ENCODE data around the gene VPS11. TPM values are rescaled to one million over a fixed set of nuclear protein-coding genes. Genes with fewer than 3 reads are reported as not detected.

VPS11 gene
- total RNA-seq, 1 donor, result 35.1 TPM

- TF ChIP-seq CTCF (IDR thresholded peaks at IDR 0.05; ENCODE audit: extremely low read depth, low read depth, low read length), result no peak
- Histone ChIP-seq H3K79me2 (ENCODE audit: insufficient read depth, low read length) (peaks cover 24% of the 10 kb centered on the region), H3K27me3 (ENCODE audit: insufficient read depth, low read length) (no peaks in the 10 kb centered on the region), H4K20me1 (ENCODE audit: insufficient read depth, low read length) (peaks cover 12% of the 10 kb centered on the region), H3K4me1 (ENCODE audit: insufficient read depth, low read length) (peaks cover 19% of the 10 kb centered on the region), H3K9me3 (ENCODE audit: low read depth, low read length) (no peaks in the 10 kb centered on the region), H2AFZ (ENCODE audit: low read length) (no peak overlapping the region), H3K4me3 (ENCODE audit: insufficient read depth, low read length) (no peak overlapping the region), H3K27ac (ENCODE audit: low read depth, low read length) (no peak overlapping the region), H3K36me3 (ENCODE audit: insufficient read depth, low read length) (peaks cover 27% of the 10 kb centered on the region), H3K4me2 (ENCODE audit: insufficient read depth, low read length) (peak overlapping the region; percentile 96)
- no peak for DNase-seq (ENCODE audit: insufficient read length, low spot score, missing footprints)
These were observed 41.2 kb downstream of the VPS11 start for GRCh38 chr11:119108857-119109221.

GRCh38 chr11:119109843-119110242 lies 42.2 kb downstream of the VPS11 start:
- no peak for TF ChIP-seq CTCF (IDR thresholded peaks at IDR 0.05; ENCODE audit: extremely low read depth, low read depth, low read length)
- Histone ChIP-seq H3K79me2 (ENCODE audit: insufficient read depth, low read length) (peaks cover 24% of the 10 kb centered on the region), H3K9me3 (ENCODE audit: low read depth, low read length) (no peaks in the 10 kb centered on the region), H3K36me3 (ENCODE audit: insufficient read depth, low read length) (peaks cover 34% of the 10 kb centered on the region), H2AFZ (ENCODE audit: low read length) (no peak overlapping the region), H4K20me1 (ENCODE audit: insufficient read depth, low read length) (peaks cover 12% of the 10 kb centered on the region), H3K4me3 (ENCODE audit: insufficient read depth, low read length) (no peak overlapping the region), H3K4me1 (ENCODE audit: insufficient read depth, low read length) (peaks cover 19% of the 10 kb centered on the region), H3K4me2 (ENCODE audit: insufficient read depth, low read length) (no peak overlapping the region), H3K27me3 (ENCODE audit: insufficient read depth, low read length) (no peaks in the 10 kb centered on the region), H3K27ac (ENCODE audit: low read depth, low read length) (no peak overlapping the region)
- peak; percentile 2 for DNase-seq (ENCODE audit: insufficient read length, low spot score, missing footprints)

- no peak overlapping the region for H3K4me3 ChIP-seq (ENCODE audit: insufficient read depth, low read length)
- H4K20me1 ChIP-seq (ENCODE audit: insufficient read depth, low read length), result peaks cover 12% of the 10 kb centered on the region
- H3K4me1 ChIP-seq (ENCODE audit: insufficient read depth, low read length), result peaks cover 19% of the 10 kb centered on the region
- no peak for TF ChIP-seq CTCF (IDR thresholded peaks at IDR 0.05; ENCODE audit: extremely low read depth, low read depth, low read length)
- no peak overlapping the region for H2AFZ ChIP-seq (ENCODE audit: low read length)
- peaks cover 24% of the 10 kb centered on the region for H3K79me2 ChIP-seq (ENCODE audit: insufficient read depth, low read length)
- no peaks in the 10 kb centered on the region for H3K9me3 ChIP-seq (ENCODE audit: low read depth, low read length)
- no peak overlapping the region for H3K27ac ChIP-seq (ENCODE audit: low read depth, low read length)
- H3K27me3 ChIP-seq (ENCODE audit: insufficient read depth, low read length), result no peaks in the 10 kb centered on the region
- H3K4me2 ChIP-seq (ENCODE audit: insufficient read depth, low read length), result no peak overlapping the region
- H3K36me3 ChIP-seq (ENCODE audit: insufficient read depth, low read length), result peaks cover 37% of the 10 kb centered on the region
- no peak for DNase-seq (ENCODE audit: insufficient read length, low spot score, missing footprints)
These were observed 42.8 kb downstream of the VPS11 start for GRCh38 chr11:119110439-119110838.

GRCh38 chr11:119111361-119111925 lies 43.8 kb downstream of the VPS11 start:
- H3K27me3 ChIP-seq (ENCODE audit: insufficient read depth, low read length), result no peaks in the 10 kb centered on the region
- no peak overlapping the region for H2AFZ ChIP-seq (ENCODE audit: low read length)
- H3K36me3 ChIP-seq (ENCODE audit: insufficient read depth, low read length), result peaks cover 39% of the 10 kb centered on the region
- no peak overlapping the region for H3K4me2 ChIP-seq (ENCODE audit: insufficient read depth, low read length)
- H4K20me1 ChIP-seq (ENCODE audit: insufficient read depth, low read length), result peaks cover 12% of the 10 kb centered on the region
- TF ChIP-seq CTCF (IDR thresholded peaks at IDR 0.05; ENCODE audit: extremely low read depth, low read depth, low read length), result no peak
- no peak overlapping the region for H3K4me3 ChIP-seq (ENCODE audit: insufficient read depth, low read length)
- H3K4me1 ChIP-seq (ENCODE audit: insufficient read depth, low read length), result peaks cover 18% of the 10 kb centered on the region
- peak; percentile 50 for DNase-seq (ENCODE audit: insufficient read length, low spot score, missing footprints)
- H3K79me2 ChIP-seq (ENCODE audit: insufficient read depth, low read length), result peaks cover 24% of the 10 kb centered on the region
- no peaks in the 10 kb centered on the region for H3K9me3 ChIP-seq (ENCODE audit: low read depth, low read length)
- no peak overlapping the region for H3K27ac ChIP-seq (ENCODE audit: low read depth, low read length)

Data from osteoblast (primary cell).